GM19324 (cell line): Measurements from ENCODE around the gene COX17.

Source experiments
- ATAC-seq: cut with Tn5 transposase; IDR thresholded peaks from one replicate; pipeline ENCODE4 v1.9.1; 2021; ENCODE audit warnings: mild to moderate bottlenecking, moderate library complexity; ENCODE audit not compliant: unreplicated experiment, low FRiP score

Gene COX17

GRCh38 chr3:119647171-119647570, 30.0 kb downstream of the COX17 start:
- ATAC-seq = no peak

GRCh38 chr3:119645813-119646212, 31.4 kb downstream of the COX17 start:
- no peak for ATAC-seq

- no peak for ATAC-seq
Measured at GRCh38 chr3:119644481-119644880, 32.7 kb downstream of the COX17 start.

- ATAC-seq = no peak
Measured at GRCh38 chr3:119643528-119643927, 33.7 kb downstream of the COX17 start.

DNA sequence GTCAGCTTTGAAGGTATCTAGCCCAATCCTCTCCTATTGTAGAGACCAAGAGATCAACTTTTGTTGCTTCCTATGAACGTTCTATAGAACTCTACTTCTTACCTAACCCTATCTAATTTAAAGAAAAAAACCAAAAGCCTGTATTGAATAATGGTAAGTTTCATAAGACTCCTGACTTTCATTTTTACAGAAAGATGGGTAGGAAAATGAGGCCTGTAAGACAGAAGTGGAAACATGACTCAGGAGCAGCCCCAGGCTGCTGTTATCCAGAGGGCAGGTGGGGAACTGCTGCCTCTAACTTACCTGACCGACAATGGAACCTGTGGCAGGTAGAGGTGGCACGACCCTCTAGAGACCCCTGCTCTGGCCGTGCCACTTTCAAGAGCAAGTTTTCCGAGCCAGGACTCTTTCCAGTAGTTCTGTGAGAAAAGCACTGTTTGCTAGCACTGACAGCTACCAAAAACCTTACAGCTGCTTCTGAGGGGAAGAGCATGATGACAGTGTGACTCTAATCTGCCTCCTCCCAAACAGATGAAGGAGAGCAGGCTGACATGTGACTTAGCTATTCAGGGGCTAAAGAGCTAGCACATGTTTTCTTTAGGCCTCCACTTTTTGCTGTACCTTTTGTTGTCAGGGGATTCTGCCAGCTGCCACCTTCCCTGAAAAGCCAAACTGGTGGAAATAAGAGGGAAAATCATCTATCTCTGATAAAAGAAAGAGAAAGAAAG, 34.3 kb downstream of the COX17 start:
- no peak for ATAC-seq

- ATAC-seq = no peak
Measured at GRCh38 chr3:119641416-119641815, 35.8 kb downstream of the COX17 start.

DNA sequence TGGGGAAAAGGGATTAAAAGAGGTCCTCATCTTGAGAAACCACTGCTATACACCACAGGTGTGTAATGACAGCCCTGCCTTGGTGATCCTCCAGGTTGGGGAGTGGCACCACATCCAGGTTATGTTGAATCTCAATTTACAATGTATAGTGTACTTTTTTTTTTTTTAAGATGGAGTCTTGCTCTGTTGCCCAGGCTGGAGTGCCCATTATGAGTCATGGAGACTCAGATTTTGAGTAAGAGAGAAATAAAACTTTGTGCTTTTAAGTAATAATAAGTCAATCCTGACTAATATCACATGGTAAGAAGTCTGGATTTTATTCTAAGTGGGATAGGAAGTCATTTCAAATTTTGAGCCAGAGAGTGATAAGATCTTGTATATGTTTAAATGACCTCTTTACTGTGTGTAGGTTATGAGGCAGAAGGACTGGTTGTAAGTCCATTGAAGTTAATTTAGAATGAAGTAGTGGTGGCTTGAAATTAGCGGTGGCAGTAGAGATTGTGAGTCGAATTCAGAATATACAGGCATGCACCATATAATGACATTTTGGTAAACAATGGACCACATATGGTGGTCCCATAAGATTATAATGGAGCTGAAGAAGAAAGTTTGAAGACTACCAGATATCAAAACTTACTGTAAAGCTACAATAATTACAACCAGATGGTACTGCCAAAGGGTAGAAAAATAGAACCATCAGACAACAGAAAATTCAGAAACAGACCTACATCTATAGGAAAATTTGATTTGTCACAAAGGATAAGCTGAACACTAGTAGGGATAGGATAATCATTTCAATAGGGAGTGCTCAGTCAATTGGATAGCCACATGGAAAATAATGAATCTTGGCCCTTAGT, 37.5 kb downstream of the COX17 start:
- ATAC-seq = no peak

GRCh38 chr3:119637679-119638477, 39.3 kb downstream of the COX17 start:
- peak; percentile 35 for ATAC-seq

- ATAC-seq = no peak
Measured at GRCh38 chr3:119636891-119637611, 40.2 kb downstream of the COX17 start.

DNA sequence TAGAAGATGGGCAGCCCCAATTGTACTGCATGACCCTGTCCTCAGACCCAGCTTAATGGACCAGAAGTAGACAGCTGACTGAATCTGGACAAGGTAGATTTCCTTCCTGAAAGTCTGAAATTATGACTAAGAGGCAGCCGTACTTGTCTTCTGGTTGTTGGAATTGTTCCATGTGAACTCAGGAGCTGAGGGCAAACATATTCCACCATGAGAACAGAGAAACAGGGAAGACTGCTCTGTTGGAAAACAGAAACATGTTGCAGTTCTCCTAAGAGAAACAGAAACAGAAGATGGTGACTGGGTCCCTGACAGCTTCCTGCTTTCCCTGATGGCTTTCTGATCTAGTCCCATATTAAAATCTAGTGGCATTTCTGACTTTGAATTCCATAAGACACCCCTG, 41.0 kb downstream of the COX17 start:
- no peak for ATAC-seq

GRCh38 chr3:119635719-119636118, 41.5 kb downstream of the COX17 start:
- ATAC-seq = no peak

DNA sequence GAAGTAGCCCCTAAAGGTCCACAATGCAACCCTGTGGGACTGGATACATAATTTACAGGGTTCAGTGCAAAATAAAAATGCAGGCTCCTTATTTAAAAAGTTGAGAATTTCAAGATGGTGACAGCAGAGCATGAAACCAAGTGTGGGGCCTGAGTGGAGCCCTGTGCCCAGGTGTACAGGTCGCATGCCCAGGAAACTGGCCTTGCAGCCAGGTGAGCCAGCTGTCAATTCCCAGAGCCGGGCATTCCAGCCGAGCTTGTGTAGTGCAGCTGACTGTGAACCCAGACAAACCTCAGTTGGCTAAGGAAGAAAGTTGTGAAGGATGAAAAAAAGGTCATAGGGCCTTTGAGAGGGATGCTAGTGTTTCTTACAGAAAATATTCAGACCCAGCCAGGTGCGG, 44.4 kb downstream of the COX17 start:
- ATAC-seq = no peak

GRCh38 chr3:119632216-119632615, 45.0 kb downstream of the COX17 start:
- ATAC-seq = no peak

DNA sequence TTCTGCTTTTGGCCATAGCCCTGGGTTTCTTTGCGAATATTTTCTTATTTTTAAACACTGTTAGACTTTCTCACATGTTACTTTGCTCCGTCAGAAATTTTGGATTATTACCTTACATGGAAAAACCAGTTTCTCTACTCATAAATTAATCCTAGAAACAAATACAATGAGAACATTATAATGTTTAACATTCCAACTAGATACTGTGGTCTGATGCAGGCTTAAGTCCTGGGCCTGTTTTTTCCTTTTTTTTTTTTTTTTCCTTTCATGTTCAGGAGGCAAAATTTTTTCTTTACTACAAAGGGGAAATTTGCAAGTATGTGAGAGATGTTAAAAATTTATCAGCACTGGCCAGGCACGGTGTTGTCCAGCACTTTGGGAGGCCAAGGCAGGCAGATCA, 45.7 kb downstream of the COX17 start:
- no peak for ATAC-seq

DNA sequence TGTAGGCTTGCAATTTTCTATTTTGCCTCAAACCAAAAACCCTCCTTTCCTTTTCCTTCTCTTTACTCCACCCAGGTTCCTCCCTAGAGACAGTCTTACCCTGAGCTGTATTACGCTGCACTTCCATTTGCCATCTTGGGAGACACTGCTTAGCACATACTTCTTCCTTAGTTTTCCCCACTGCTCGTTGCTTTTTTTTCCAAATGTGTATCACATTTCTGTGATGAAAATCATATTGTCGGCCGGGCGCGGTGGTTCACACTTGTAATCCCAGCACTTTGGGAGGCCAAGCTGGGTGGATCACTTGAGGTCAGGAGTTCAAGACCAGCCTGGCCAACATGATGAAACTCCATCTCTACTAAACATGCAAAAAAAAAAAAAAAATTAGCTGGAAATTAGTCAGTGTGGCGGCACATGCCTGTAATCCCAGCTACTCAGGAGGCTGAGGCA, 46.3 kb downstream of the COX17 start:
- no peak for ATAC-seq

GRCh38 chr3:119630128-119630879, 46.9 kb downstream of the COX17 start:
- ATAC-seq = no peak

GRCh38 chr3:119628816-119629445, 48.3 kb downstream of the COX17 start:
- ATAC-seq = peak; percentile 30

- peak; percentile 69 for ATAC-seq
Measured at GRCh38 chr3:119628390-119628789, 48.8 kb downstream of the COX17 start.

DNA sequence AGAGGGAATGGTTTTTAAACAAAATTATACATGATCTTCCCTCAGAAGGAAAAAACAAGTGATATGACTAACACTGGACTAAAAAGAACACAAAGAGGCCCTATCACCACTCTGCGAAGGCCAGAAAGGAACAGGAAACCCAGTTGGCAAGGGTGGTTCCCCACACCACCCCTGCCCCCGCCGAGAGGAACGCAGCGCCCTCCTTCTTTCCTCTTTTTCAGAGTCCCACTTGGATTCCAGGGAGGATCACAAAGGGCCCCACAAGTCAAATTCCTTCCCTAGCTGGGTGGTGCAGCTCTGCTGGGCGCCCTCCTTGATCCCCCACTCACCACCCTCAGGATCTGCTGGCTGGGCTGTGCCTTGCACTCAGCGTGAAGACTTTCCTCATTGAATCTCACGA, 49.7 kb downstream of the COX17 start:
- ATAC-seq = no peak
